Retinal pigment epithelial cell (primary cell): ENCODE measurements around the gene ZNF354B.
"Not testable (repeated sequence)": the region's sequence is repeated elsewhere in the genome, so short reads cannot be mapped to it uniquely, and the experiment has no call there.

ENCODE experiments used
- DNase-seq: peaks from one replicate; pipeline ENCODE4 v3.0.0-alpha.2; 2010; ENCODE audit warnings: low read depth
- H3K4me3 ChIP-seq: 2 replicates; pipeline ENCODE4 v1.5.1; 2011; ENCODE audit warnings: mild to moderate bottlenecking, low read length, control low read depth, moderate library complexity
- CTCF ChIP-seq: conservative IDR thresholded peaks from 2 replicates; pipeline ENCODE4 v1.5.1; 2011; ENCODE audit warnings: low read depth, low read length, control low read depth, inconsistent platforms

The ZNF354B gene

GRCh38 chr5:178854284-178854683 is 5.5 kb upstream of the ZNF354B start:
- no peak for TF ChIP-seq CTCF

GRCh38 chr5:178860615-178861014 is 862 bp downstream of the ZNF354B start:
- H3K4me3 ChIP-seq: peak overlapping the region; percentile 58
- not testable (repeated sequence) for DNase-seq

More at GRCh38 chr5:178854284-178854683, 5.5 kb upstream of the ZNF354B start:
- H3K4me3 ChIP-seq: no peak overlapping the region
- no peak for DNase-seq

- TF ChIP-seq CTCF: no peak
- no peak overlapping the region for H3K4me3 ChIP-seq
- DNase-seq: no peak
Observed at GRCh38 chr5:178861627-178862026, 1.9 kb downstream of the ZNF354B start.

- DNase-seq: no peak
- H3K4me3 ChIP-seq: no peak overlapping the region
- TF ChIP-seq CTCF: no peak
Observed at GRCh38 chr5:178866946-178867345, 7.2 kb downstream of the ZNF354B start.

GRCh38 chr5:178869577-178869976 is 9.8 kb downstream of the ZNF354B start:
- no peak overlapping the region for H3K4me3 ChIP-seq
- DNase-seq: no peak
- no peak for TF ChIP-seq CTCF

GRCh38 chr5:178870411-178870810 is 10.7 kb downstream of the ZNF354B start:
- no peak overlapping the region for H3K4me3 ChIP-seq
- no peak for TF ChIP-seq CTCF
- DNase-seq: no peak

GRCh38 chr5:178872302-178872701 is 12.5 kb downstream of the ZNF354B start:
- no peak for DNase-seq
- TF ChIP-seq CTCF: no peak
- H3K4me3 ChIP-seq: no peak overlapping the region

GRCh38 chr5:178883115-178883694 is 23.5 kb downstream of the ZNF354B start:
- H3K4me3 ChIP-seq: not testable (repeated sequence)

More at GRCh38 chr5:178883115-178883694, 23.5 kb downstream of the ZNF354B start:
- DNase-seq: not testable (repeated sequence)
